Keratinocyte (primary cell): ENCODE data around the gene ADH1C.
"Not testable (repeated sequence)": the region's sequence is repeated elsewhere in the genome, so short reads cannot be mapped to it uniquely, and the experiment has no call there.

Experiments used
- EZH2 ChIP-seq: IDR thresholded peaks from one replicate; pipeline ENCODE4 v1.6.1; 2012; ENCODE audit warnings: inconsistent platforms, mild to moderate bottlenecking, low read length, moderate library complexity
- TF ChIP-seq, protein P1 (sequence below), 3 experiments: IDR thresholded peaks in 1 of 3; conservative IDR thresholded peaks in 1 of 3; optimal IDR thresholded peaks in 1 of 3; 2 replicates in 2 of 3; 3 replicates in 1 of 3; pipeline versions ENCODE3 to v1.5.1; 2011; ENCODE audit warnings: low read length in 3 of 3, mild to moderate bottlenecking in 3 of 3, moderate library complexity in 2 of 3, control low read depth in 1 of 3, inconsistent platforms in 1 of 3; ENCODE audit not compliant: insufficient read depth in 2 of 3; ENCODE audit errors: extremely low read depth in 1 of 3

DNA sequence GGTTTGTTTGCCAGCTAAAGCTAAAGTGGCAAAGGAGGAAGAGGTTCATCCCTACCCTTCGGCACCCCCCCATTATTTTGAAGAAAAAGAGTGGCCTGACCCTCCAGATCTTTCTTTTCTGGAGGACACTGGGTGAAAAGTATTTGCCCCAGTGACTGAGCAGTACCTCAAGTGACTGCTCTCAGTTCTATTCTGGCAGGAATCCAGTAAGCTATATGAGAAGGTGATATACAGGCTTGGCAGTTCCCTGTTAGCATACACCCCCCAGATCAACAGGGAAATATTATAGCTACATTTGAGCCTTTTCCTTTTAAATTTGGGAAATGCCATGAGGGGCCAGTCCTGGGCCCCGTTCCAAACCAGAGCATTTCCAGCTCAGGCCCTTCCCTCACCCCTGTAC lies 15.3 kb upstream of the ADH1C start:
- TF ChIP-seq, protein P1, sequence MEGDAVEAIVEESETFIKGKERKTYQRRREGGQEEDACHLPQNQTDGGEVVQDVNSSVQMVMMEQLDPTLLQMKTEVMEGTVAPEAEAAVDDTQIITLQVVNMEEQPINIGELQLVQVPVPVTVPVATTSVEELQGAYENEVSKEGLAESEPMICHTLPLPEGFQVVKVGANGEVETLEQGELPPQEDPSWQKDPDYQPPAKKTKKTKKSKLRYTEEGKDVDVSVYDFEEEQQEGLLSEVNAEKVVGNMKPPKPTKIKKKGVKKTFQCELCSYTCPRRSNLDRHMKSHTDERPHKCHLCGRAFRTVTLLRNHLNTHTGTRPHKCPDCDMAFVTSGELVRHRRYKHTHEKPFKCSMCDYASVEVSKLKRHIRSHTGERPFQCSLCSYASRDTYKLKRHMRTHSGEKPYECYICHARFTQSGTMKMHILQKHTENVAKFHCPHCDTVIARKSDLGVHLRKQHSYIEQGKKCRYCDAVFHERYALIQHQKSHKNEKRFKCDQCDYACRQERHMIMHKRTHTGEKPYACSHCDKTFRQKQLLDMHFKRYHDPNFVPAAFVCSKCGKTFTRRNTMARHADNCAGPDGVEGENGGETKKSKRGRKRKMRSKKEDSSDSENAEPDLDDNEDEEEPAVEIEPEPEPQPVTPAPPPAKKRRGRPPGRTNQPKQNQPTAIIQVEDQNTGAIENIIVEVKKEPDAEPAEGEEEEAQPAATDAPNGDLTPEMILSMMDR (optimal IDR thresholded peaks at IDR 0.05 in 1 of 3, IDR thresholded peaks at IDR 0.05 in 1 of 3, conservative IDR thresholded peaks at IDR 0.05 in 1 of 3; ENCODE audit: extremely low read depth in 1 of 3, insufficient read depth in 2 of 3, low read length in 3 of 3): not testable (repeated sequence)
- not testable (repeated sequence) for TF ChIP-seq EZH2
